ENCODE data around the gene CCSER1. TPM values are rescaled to one million over a fixed set of nuclear protein-coding genes. Genes with fewer than 3 reads are reported as not detected.

The CCSER1 gene
- total RNA-seq, 1 experiment from 2014 or later: not detected

- H3K36me3 ChIP-seq: no peaks in the 10 kb centered on the region
- no peak for DNase-seq
- no peaks in the 10 kb centered on the region for H3K9me3 ChIP-seq
- H3K27me3 ChIP-seq: no peaks in the 10 kb centered on the region
- no peak overlapping the region for H3K4me3 ChIP-seq
These were observed 401.4 kb downstream of the CCSER1 start for GRCh38 chr4:90528551-90528950.

- DNase-seq: no peak
- no peaks in the 10 kb centered on the region for H3K27me3 ChIP-seq
- no peaks in the 10 kb centered on the region for H3K9me3 ChIP-seq
- H3K36me3 ChIP-seq: no peaks in the 10 kb centered on the region
- no peak overlapping the region for H3K4me3 ChIP-seq
These were observed 409.2 kb downstream of the CCSER1 start for GRCh38 chr4:90536408-90536807.

- H3K4me3 ChIP-seq: no peak overlapping the region
- H3K36me3 ChIP-seq: no peaks in the 10 kb centered on the region
- no peaks in the 10 kb centered on the region for H3K9me3 ChIP-seq
- DNase-seq: no peak
- H3K27me3 ChIP-seq: no peaks in the 10 kb centered on the region
These were observed 410.3 kb downstream of the CCSER1 start for GRCh38 chr4:90537491-90537890.

- no peaks in the 10 kb centered on the region for H3K27me3 ChIP-seq
- H3K9me3 ChIP-seq: no peaks in the 10 kb centered on the region
- no peak for DNase-seq
- H3K4me3 ChIP-seq: no peak overlapping the region
- H3K36me3 ChIP-seq: no peaks in the 10 kb centered on the region
These were observed 413.3 kb downstream of the CCSER1 start for GRCh38 chr4:90540536-90540935.

GRCh38 chr4:90542216-90542615 is 415.0 kb downstream of the CCSER1 start:
- no peak overlapping the region for H3K4me3 ChIP-seq
- H3K9me3 ChIP-seq: no peaks in the 10 kb centered on the region
- H3K27me3 ChIP-seq: no peaks in the 10 kb centered on the region
- DNase-seq: no peak
- H3K36me3 ChIP-seq: no peaks in the 10 kb centered on the region

GRCh38 chr4:90543419-90544170 is 416.4 kb downstream of the CCSER1 start:
- H3K36me3 ChIP-seq: no peaks in the 10 kb centered on the region
- H3K9me3 ChIP-seq: no peaks in the 10 kb centered on the region
- no peak overlapping the region for H3K4me3 ChIP-seq
- no peaks in the 10 kb centered on the region for H3K27me3 ChIP-seq
- DNase-seq: no peak

GRCh38 chr4:90544532-90545045 is 417.4 kb downstream of the CCSER1 start:
- Histone ChIP-seq H3K9me3 (no peaks in the 10 kb centered on the region), H3K4me3 (no peak overlapping the region), H3K27me3 (no peaks in the 10 kb centered on the region), H3K36me3 (no peaks in the 10 kb centered on the region)
- DNase-seq: no peak

GRCh38 chr4:90545380-90545779 is 418.2 kb downstream of the CCSER1 start:
- Histone ChIP-seq H3K9me3 (no peaks in the 10 kb centered on the region), H3K36me3 (no peaks in the 10 kb centered on the region), H3K27me3 (no peaks in the 10 kb centered on the region), H3K4me3 (no peak overlapping the region)
- no peak for DNase-seq

- no peaks in the 10 kb centered on the region for H3K9me3 ChIP-seq
- H3K4me3 ChIP-seq: no peak overlapping the region
- no peaks in the 10 kb centered on the region for H3K36me3 ChIP-seq
- no peaks in the 10 kb centered on the region for H3K27me3 ChIP-seq
- DNase-seq: no peak
These were observed 418.9 kb downstream of the CCSER1 start for GRCh38 chr4:90546114-90546513.

GRCh38 chr4:90570615-90571014 is 443.4 kb downstream of the CCSER1 start:
- H3K4me3 ChIP-seq: no peak overlapping the region
- no peak for DNase-seq
- no peaks in the 10 kb centered on the region for H3K27me3 ChIP-seq
- H3K9me3 ChIP-seq: no peaks in the 10 kb centered on the region
- no peaks in the 10 kb centered on the region for H3K36me3 ChIP-seq

- no peaks in the 10 kb centered on the region for H3K36me3 ChIP-seq
- H3K9me3 ChIP-seq: no peaks in the 10 kb centered on the region
- no peak overlapping the region for H3K4me3 ChIP-seq
- DNase-seq: no peak
- no peaks in the 10 kb centered on the region for H3K27me3 ChIP-seq
These were observed 445.8 kb downstream of the CCSER1 start for GRCh38 chr4:90572996-90573395.

GRCh38 chr4:90575371-90575770 is 448.2 kb downstream of the CCSER1 start:
- no peaks in the 10 kb centered on the region for H3K36me3 ChIP-seq
- no peak overlapping the region for H3K4me3 ChIP-seq
- H3K9me3 ChIP-seq: no peaks in the 10 kb centered on the region
- H3K27me3 ChIP-seq: no peaks in the 10 kb centered on the region
- no peak for DNase-seq

GRCh38 chr4:90580326-90580725 is 453.1 kb downstream of the CCSER1 start:
- DNase-seq: no peak
- H3K27me3 ChIP-seq: no peaks in the 10 kb centered on the region
- H3K36me3 ChIP-seq: no peaks in the 10 kb centered on the region
- H3K9me3 ChIP-seq: no peaks in the 10 kb centered on the region
- H3K4me3 ChIP-seq: no peak overlapping the region

GRCh38 chr4:90582087-90582486 is 454.9 kb downstream of the CCSER1 start:
- H3K36me3 ChIP-seq: no peaks in the 10 kb centered on the region

GRCh38 chr4:90584051-90584450 is 456.9 kb downstream of the CCSER1 start:
- Histone ChIP-seq H3K9me3 (no peaks in the 10 kb centered on the region), H3K4me3 (no peak overlapping the region), H3K27me3 (no peaks in the 10 kb centered on the region), H3K36me3 (no peaks in the 10 kb centered on the region)
- no peak for DNase-seq

More at GRCh38 chr4:90582087-90582486, 454.9 kb downstream of the CCSER1 start:
- Histone ChIP-seq H3K27me3 (no peaks in the 10 kb centered on the region), H3K9me3 (no peaks in the 10 kb centered on the region), H3K4me3 (no peak overlapping the region)
- no peak for DNase-seq

GRCh38 chr4:90585961-90586360 is 458.8 kb downstream of the CCSER1 start:
- DNase-seq: no peak
- Histone ChIP-seq H3K9me3 (no peaks in the 10 kb centered on the region), H3K27me3 (no peaks in the 10 kb centered on the region), H3K36me3 (no peaks in the 10 kb centered on the region), H3K4me3 (no peak overlapping the region)

GRCh38 chr4:90586799-90587198 is 459.6 kb downstream of the CCSER1 start:
- no peaks in the 10 kb centered on the region for H3K27me3 ChIP-seq
- no peak overlapping the region for H3K4me3 ChIP-seq
- no peaks in the 10 kb centered on the region for H3K9me3 ChIP-seq
- H3K36me3 ChIP-seq: no peaks in the 10 kb centered on the region
- DNase-seq: no peak

GRCh38 chr4:90597927-90598326 is 470.7 kb downstream of the CCSER1 start:
- H3K27me3 ChIP-seq: no peaks in the 10 kb centered on the region
- H3K9me3 ChIP-seq: no peaks in the 10 kb centered on the region
- H3K4me3 ChIP-seq: no peak overlapping the region
- no peaks in the 10 kb centered on the region for H3K36me3 ChIP-seq
- DNase-seq: no peak
